Transverse colon (tissue), 4 donors: ENCODE data around the gene RAB5B. TPM values are rescaled to one million over a fixed set of nuclear protein-coding genes. Genes with fewer than 3 reads are reported as not detected.
"Not testable (repeated sequence)": the region's sequence is repeated elsewhere in the genome, so short reads cannot be mapped to it uniquely, and the experiment has no call there.

Experiments used
- DNase-seq: peaks from one replicate; pipeline ENCODE4 v3.0.0-alpha.2; 2019
- H3K27ac ChIP-seq, 4 donors: fragments of 200-600 bp; sonication (generic); 2 replicates each; pipeline ENCODE4 v1.5.1; 2016 to 2018; ENCODE audit warnings: inconsistent platforms in 4 of 4
- H3K27me3 ChIP-seq: fragments of 200-600 bp; sonication (generic); 2 replicates; pipeline ENCODE4 v1.5.1; 2017; ENCODE audit warnings: inconsistent platforms
- H3K36me3 ChIP-seq, 4 donors: fragments of 200-600 bp; sonication (generic); 2 replicates each; pipeline ENCODE4 v1.5.1; 2017 to 2019; ENCODE audit warnings: inconsistent platforms in 4 of 4
- H3K4me1 ChIP-seq, 4 donors: fragments of 200-600 bp; sonication (generic); 2 replicates each; pipeline ENCODE4 v1.5.1; 2017 to 2020; ENCODE audit warnings: inconsistent platforms in 4 of 4
- H3K4me3 ChIP-seq, 4 donors: fragments of 200-600 bp; sonication (generic); 1 replicate in 1 of 4; 2 replicates in 3 of 4; pipeline versions ENCODE4 v1.5.1 to v1.6.1; 2017 to 2019; ENCODE audit warnings: inconsistent platforms in 4 of 4
- H3K9me3 ChIP-seq, 2 donors: fragments of 200-600 bp; sonication (generic); 2 replicates each; pipeline ENCODE4 v1.5.1; 2017 to 2019; ENCODE audit warnings: inconsistent platforms in 2 of 2
- CTCF ChIP-seq, 5 experiments: fragments of 200-600 bp in 3 of 5; fragments of 450-650 bp in 2 of 5; sonication (generic) in 3 of 5; IDR thresholded peaks; 1 replicate in 2 of 5; 2 replicates in 3 of 5; pipeline ENCODE4 v1.5.1; 2016 to 2017; ENCODE audit warnings: antibody characterized with exemption in 5 of 5, inconsistent platforms in 3 of 5, mild to moderate bottlenecking in 2 of 5, moderate library complexity in 1 of 5
- EP300 ChIP-seq: sonication (generic); formaldehyde crosslinking; IDR thresholded peaks from one replicate; pipeline ENCODE4 v1.6.1; 2017; ENCODE audit warnings: antibody characterized with exemption, low read depth
- POLR2A ChIP-seq: fragments of 450-650 bp; IDR thresholded peaks from one replicate; pipeline ENCODE4 v1.6.1; 2016; ENCODE audit warnings: antibody characterized with exemption, mild to moderate bottlenecking, moderate library complexity
- POLR2AphosphoS5 ChIP-seq, 3 donors: sonication (generic); formaldehyde crosslinking; IDR thresholded peaks; one replicate each; pipeline ENCODE4 v1.6.1; 2016; ENCODE audit warnings: antibody characterized with exemption in 3 of 3
- WGBS, 2 donors: methylation state at CpG; one replicate each; pipeline ENCODE4 v1.1.5; 2018; ENCODE audit warnings: low coverage in 1 of 2; 5-methylcytosine and 5-hydroxymethylcytosine counted together
- in situ Hi-C, 4 donors: fragments of 200-750 bp; cut with MboI; loops; one replicate each; pipeline versions ENCODE4 v1.15.0 to v1.15.1; 2017; ENCODE audit warnings: low sequenced_read_pairs in 3 of 4, low pct_ligation_motif_present in 1 of 4, low pct_unique_long_range_greater_than_20kb in 1 of 4
- intact Hi-C: fragments of 100-400 bp; cut with DNase I; formaldehyde crosslinking; loops from one replicate; pipeline ENCODE4 v1.15.1; 2023; ENCODE audit warnings: low total_unique reads
- total RNA-seq, 4 donors: library from RNA; depleted of rRNA; stranded (reverse); fragments of >200 nt; gene quantifications; one replicate each; pipeline ENCODE4 v1.1.0, GENCODE V29; 2016

Gene RAB5B
- total RNA-seq, 4 donors from 2014 or later, result 66.3 to 97.5 (median 88.4) TPM

DNA sequence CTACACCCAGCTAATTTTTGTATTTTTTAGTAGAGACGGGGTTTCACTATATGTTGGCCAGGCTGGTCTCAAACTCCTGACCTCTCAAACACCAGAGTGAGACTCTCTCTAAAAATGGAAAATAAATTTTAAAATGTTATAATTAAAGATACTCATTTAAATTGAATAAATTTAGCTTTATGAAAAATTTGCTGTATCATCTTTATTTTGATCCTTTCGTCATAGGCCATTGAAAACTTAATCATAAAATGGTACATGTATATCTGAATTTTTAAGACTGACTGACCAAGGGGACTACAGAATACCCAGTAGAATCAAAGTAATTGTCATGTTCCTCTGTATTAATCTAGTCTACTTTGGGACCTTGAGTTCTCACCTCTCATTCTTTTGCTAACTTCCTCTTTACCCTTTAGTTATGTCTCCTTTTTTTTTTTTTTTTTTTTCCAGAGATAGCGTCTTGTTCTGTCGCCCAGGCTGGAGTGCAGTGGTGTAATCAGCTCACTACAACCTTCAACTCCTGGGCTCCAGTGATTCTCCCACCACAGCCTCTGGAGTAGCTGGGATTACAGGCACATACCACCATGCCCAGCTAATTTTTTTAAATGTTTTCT lies 9.5 kb downstream of the RAB5B start:
- in situ Hi-C loops, result no loop called here

DNA sequence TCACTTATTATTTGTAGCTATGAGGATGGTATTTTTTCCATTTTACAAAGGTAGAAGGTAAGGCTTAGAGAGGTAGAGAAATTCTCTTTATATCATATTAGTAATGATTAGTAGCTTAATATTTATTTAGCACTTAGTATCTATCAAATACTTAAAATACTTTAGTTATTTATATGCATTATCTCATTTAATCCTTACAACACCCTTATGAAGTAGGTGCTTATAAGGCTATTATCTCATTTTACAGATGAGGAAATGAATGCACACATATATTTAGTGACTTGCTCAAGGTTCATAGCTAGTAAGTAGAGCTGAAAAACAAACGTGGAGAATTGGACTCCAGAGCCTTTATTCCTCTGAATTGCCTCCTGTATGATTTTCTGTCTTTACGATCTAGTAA lies 11.0 kb downstream of the RAB5B start:
- Histone ChIP-seq H3K27me3 (no peaks in the 10 kb centered on the region), H3K36me3 (peaks cover 0 to 59% (median 19%) of the 10 kb centered on the region in 4 donors), H3K4me1 (no peaks in the 10 kb centered on the region), H3K9me3 (no peaks in the 10 kb centered on the region), H3K4me3 (no peak overlapping the region), H3K27ac (no peak overlapping the region)
- TF ChIP-seq EP300, result no peak
- TF ChIP-seq CTCF (IDR thresholded peaks at IDR 0.05), result no peak
- intact Hi-C loops, result no loop called here
- in situ Hi-C loops, result no loop called here
- 65 to 79% methylated on average over 2 of the region's 2 CpGs for WGBS, 2 donors
- DNase-seq, result no peak

More for the DNA sequence above, 9.5 kb downstream of the RAB5B start:
- Histone ChIP-seq H3K9me3 (no peaks in the 10 kb centered on the region), H3K4me1 (peaks cover 0 to 3% (median 0%) of the 10 kb centered on the region in 4 donors), H3K4me3 (no peak overlapping the region), H3K27me3 (no peaks in the 10 kb centered on the region), H3K27ac (no peak overlapping the region), H3K36me3 (peaks cover 0 to 48% (median 14%) of the 10 kb centered on the region in 4 donors)
- intact Hi-C loops, result no loop called here
- no peak for DNase-seq
- 76 to 90% methylated on average over 4 of the region's 4 CpGs for WGBS, 2 donors
- TF ChIP-seq POLR2A (no peak), EP300 (no peak), POLR2AphosphoS5 (IDR thresholded peaks at IDR 0.05) (no peak), CTCF (IDR thresholded peaks at IDR 0.05) (no peak)

DNA sequence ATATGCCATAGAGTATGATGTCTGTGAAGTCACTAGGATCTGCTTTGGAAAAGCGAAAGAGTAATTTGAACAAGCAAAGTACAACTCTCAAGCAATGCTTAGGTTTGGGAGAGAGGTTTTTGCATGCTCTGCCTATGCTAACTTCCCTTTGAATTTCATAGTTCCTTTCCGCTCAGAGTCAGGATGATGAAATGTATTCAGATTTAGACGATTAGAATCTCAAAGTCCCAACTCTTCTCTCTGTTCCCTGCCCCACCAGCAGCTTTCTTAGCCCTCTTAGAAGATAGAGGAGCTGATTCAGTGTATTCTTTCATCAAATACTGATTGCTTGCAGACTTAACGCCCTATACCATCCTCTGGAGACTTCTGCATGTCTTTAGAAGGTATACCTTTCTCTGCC lies 11.5 kb downstream of the RAB5B start:
- DNase-seq, result no peak
- Histone ChIP-seq H3K27me3 (no peaks in the 10 kb centered on the region), H3K27ac (no peak overlapping the region), H3K9me3 (no peaks in the 10 kb centered on the region), H3K4me3 (no peak overlapping the region), H3K36me3 (peaks cover 0 to 63% (median 21%) of the 10 kb centered on the region in 4 donors), H3K4me1 (no peaks in the 10 kb centered on the region)
- TF ChIP-seq POLR2A (no peak), POLR2AphosphoS5 (IDR thresholded peaks at IDR 0.05) (no peak), EP300 (no peak), CTCF (IDR thresholded peaks at IDR 0.05) (no peak)
- WGBS, 2 donors, result 87 to 88% methylated on average over 3 to 4 of the region's 4 CpGs
- intact Hi-C loops (no loop called here), in situ Hi-C loops (no loop called here)

- H3K4me3 ChIP-seq, intact Hi-C loops, DNase-seq, H3K27ac ChIP-seq, H3K4me1 ChIP-seq, H3K9me3 ChIP-seq, H3K27me3 ChIP-seq, in situ Hi-C loops: not testable (repeated sequence)
- WGBS, 2 donors, result 95 to 100% methylated on average over 3 to 7 of the region's 7 CpGs
- H3K36me3 ChIP-seq, result peaks cover 0 to 66% (median 24%) of the 10 kb centered on the region in 4 donors
These were observed 12.1 kb downstream of the RAB5B start for GRCh38 chr12:55985976-55986375.

GRCh38 chr12:55991110-55991509 lies 17.2 kb downstream of the RAB5B start:
- Histone ChIP-seq H3K27me3 (no peaks in the 10 kb centered on the region), H3K27ac (no peak overlapping the region), H3K36me3 (peaks cover 0 to 70% (median 32%) of the 10 kb centered on the region in 4 donors), H3K9me3 (no peaks in the 10 kb centered on the region), H3K4me3 (no peak overlapping the region), H3K4me1 (peaks cover 0 to 6% (median 1%) of the 10 kb centered on the region in 4 donors)
- no peak for DNase-seq
- TF ChIP-seq POLR2A (no peak), CTCF (IDR thresholded peaks at IDR 0.05) (no peak), POLR2AphosphoS5 (IDR thresholded peaks at IDR 0.05) (no peak), EP300 (no peak)
- in situ Hi-C loops (loop anchor here in 1 of 4 donors (10.0 kb wide), 1 partner anchor 54 kb away; the partner anchor contains the start of gene RPS26), intact Hi-C loops (no loop called here)
- WGBS, 2 donors, result 91 to 100% methylated on average over 1 to 3 of the region's 3 CpGs
